ENCODE results near the gene SNRPA1. TPM values are rescaled to one million over a fixed set of nuclear protein-coding genes. Genes with fewer than 3 reads are reported as not detected.
A peak's percentile ranks its signal among the peaks of the same experiment; 100 is the strongest.

SNRPA1 gene
- total and polyA plus RNA-seq, 9 of the 15 experiments (the other 6 are each of a cell fraction or from before 2014, with no cell fraction given) = 62.7 to 245 (median 189) TPM

GRCh38 chr15:101255615-101256241, 39.3 kb downstream of the SNRPA1 start (continued):
- TF ChIP-seq DPF2 (IDR thresholded peaks at IDR 0.05) (peak; percentile 100), ZNF584 (CRISPR knock-in tag; IDR thresholded peaks at IDR 0.05; ENCODE audit: low read depth) (peak; percentile 65; the same call in 1 of the 2 replicates), HMG20B (CRISPR knock-in tag; IDR thresholded peaks at IDR 0.05) (no peak), ELF4 (CRISPR knock-in tag; IDR thresholded peaks at IDR 0.05) (peak; percentile 69; the same call in 1 of the 2 replicates), PYGO2 (tag; IDR thresholded peaks at IDR 0.05) (0 out of 2 replicates have a peak, but pooled peaks have one; percentile 33), HSF4 (CRISPR knock-in tag; IDR thresholded peaks at IDR 0.05; ENCODE audit: borderline replicate concordance) (no peak), SMARCA4 (IDR thresholded peaks at IDR 0.05) (peak; percentile 99), FOXK2 (conservative IDR thresholded peaks at IDR 0.05 in 1 of 2, IDR thresholded peaks at IDR 0.05 in 1 of 2; ENCODE audit: low read depth in 2 of 2) (peak; percentile 95 to 97), HDAC2 (IDR thresholded peaks at IDR 0.05) (peak; percentile 93), MTA2 (IDR thresholded peaks at IDR 0.05; ENCODE audit: low read depth) (peak; percentile 93), STAT5A (IDR thresholded peaks at IDR 0.05; ENCODE audit: borderline replicate concordance, low read length) (peak; percentile 80), RHOXF2B (CRISPR knock-in tag; conservative IDR thresholded peaks at IDR 0.05) (no peak), DDX20 (tag; IDR thresholded peaks at IDR 0.05; ENCODE audit: low read depth) (no peak), NFIC (IDR thresholded peaks at IDR 0.05) (peak; percentile 85), GABPB1 (CRISPR knock-in tag; IDR thresholded peaks at IDR 0.05) (0 out of 2 replicates have a peak, but pooled peaks have one; percentile 49), RBM39 (optimal IDR thresholded peaks at IDR 0.05; ENCODE audit: low read depth, low read length) (no peak), HMBOX1 (IDR thresholded peaks at IDR 0.05) (peak; percentile 44; the same call in 1 of the 2 replicates), NFIX (CRISPR knock-in tag; IDR thresholded peaks at IDR 0.05; ENCODE audit: low read depth) (no peak), DNMT1 (IDR thresholded peaks at IDR 0.05) (no peak), MLLT1 (IDR thresholded peaks at IDR 0.05) (peak; percentile 89 to 93), SMAD4 (CRISPR knock-in tag; conservative IDR thresholded peaks at IDR 0.05) (peak; percentile 95), LARP7 (IDR thresholded peaks at IDR 0.05) (0 out of 2 replicates have a peak, but pooled peaks have one; percentile 63), DIDO1 (tag; IDR thresholded peaks at IDR 0.05; ENCODE audit: low read depth) (0 out of 2 replicates have a peak, but pooled peaks have one; percentile 36), NFYB (IDR thresholded peaks at IDR 0.05; ENCODE audit: extremely low read depth, insufficient read length) (no peak)
- TF ChIP-seq, protein P1, sequence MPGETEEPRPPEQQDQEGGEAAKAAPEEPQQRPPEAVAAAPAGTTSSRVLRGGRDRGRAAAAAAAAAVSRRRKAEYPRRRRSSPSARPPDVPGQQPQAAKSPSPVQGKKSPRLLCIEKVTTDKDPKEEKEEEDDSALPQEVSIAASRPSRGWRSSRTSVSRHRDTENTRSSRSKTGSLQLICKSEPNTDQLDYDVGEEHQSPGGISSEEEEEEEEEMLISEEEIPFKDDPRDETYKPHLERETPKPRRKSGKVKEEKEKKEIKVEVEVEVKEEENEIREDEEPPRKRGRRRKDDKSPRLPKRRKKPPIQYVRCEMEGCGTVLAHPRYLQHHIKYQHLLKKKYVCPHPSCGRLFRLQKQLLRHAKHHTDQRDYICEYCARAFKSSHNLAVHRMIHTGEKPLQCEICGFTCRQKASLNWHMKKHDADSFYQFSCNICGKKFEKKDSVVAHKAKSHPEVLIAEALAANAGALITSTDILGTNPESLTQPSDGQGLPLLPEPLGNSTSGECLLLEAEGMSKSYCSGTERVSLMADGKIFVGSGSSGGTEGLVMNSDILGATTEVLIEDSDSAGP (CRISPR knock-in tag; IDR thresholded peaks at IDR 0.05) = 0 out of 2 replicates have a peak, but pooled peaks have one; percentile 22
- TF ChIP-seq, protein P2, sequence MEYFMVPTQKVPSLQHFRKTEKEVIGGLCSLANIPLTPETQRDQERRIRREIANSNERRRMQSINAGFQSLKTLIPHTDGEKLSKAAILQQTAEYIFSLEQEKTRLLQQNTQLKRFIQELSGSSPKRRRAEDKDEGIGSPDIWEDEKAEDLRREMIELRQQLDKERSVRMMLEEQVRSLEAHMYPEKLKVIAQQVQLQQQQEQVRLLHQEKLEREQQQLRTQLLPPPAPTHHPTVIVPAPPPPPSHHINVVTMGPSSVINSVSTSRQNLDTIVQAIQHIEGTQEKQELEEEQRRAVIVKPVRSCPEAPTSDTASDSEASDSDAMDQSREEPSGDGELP (CRISPR knock-in tag; IDR thresholded peaks at IDR 0.05; ENCODE audit: borderline replicate concordance) = peak; percentile 95

Measured in K562 (cell line).